ENCODE data around the gene RAB6D. TPM values are rescaled to one million over a fixed set of nuclear protein-coding genes. Genes with fewer than 3 reads are reported as not detected.
"Not testable (repeated sequence)": the region's sequence is repeated elsewhere in the genome, so short reads cannot be mapped to it uniquely, and the experiment has no call there.

The RAB6D gene
- total RNA-seq, 1 donor from 2014 or later: not detected

DNA sequence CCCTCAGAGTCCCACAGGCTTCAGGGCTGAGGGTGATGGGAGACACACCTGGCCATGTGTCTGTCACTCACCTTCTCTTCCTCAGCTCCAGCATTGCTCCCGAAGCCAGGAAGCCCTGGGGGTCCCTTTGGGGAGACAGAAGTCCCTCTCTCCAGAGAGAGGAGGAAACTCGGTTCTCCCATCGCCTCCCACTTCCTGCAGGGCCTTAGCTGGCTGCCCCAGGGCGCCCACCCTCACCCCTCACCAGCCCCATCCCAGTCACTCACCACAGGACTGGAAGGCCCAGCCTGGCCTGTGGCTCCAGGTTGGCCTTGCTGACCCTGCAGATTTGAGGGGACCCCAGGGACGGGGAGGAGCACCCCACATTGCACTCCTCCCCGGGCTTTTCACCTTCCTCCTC is 2.7 kb upstream of the RAB6D start:
- no peak for DNase-seq (ENCODE audit: low read depth in 2 of 2)

DNA sequence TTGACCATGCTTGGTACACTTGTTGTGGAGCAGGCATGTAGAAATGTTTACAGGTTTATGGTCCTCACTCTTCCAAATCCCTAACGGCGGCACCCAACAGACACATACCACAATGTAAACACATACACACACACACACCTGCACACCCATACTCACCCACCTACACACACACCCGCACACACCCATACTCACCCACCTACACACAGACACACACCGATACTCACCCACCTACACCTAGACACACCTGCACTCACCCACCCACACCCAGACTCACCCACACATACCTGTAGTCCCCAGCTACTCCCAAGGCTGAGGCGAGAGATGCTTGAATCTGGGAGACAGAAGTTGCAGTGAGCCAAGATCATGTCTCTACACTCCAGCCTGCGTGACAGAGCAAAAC is 1.5 kb upstream of the RAB6D start:
- DNase-seq (ENCODE audit: low read depth in 2 of 2): no peak

DNA sequence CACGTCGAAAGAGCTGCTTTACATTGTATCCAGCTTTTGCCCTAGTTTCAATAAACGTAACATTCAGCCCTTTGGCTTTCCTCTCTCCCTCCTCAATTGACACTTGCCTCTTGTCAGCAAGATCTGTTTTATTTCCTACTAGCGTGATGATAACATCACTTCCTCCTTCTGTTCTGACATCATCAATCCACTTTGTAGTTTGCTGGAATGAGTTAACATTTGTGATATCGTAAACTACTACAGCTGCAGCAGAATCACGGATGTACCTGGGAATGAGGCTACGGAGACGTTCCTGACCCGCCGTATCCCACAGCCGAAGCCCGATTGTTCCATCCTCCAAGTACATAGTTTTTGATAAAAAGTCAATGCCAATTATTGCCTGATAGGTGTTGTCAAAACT is 755 bp downstream of the RAB6D start:
- not testable (repeated sequence) for DNase-seq (ENCODE audit: low read depth in 2 of 2)

DNA sequence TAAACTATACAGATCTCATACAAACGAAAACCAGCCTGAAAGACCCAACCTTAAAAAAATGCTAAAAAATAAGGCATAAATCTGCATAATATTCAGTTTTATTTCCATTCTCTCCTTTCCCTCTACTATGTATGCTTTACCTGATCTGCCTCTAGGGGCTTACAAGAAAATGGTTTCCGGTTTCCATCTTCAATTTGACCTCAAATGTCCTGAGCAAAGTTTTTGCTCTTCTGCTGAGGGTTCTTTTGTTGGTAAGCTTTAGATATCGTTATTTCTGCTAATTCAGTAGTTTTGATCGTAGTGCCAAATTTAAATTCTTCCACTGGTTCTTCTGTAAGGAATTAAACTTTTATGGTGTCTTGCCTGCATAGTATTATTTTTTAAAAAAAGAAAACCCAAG is 2.2 kb downstream of the RAB6D start:
- DNase-seq (ENCODE audit: low read depth in 2 of 2): not testable (repeated sequence)

DNA sequence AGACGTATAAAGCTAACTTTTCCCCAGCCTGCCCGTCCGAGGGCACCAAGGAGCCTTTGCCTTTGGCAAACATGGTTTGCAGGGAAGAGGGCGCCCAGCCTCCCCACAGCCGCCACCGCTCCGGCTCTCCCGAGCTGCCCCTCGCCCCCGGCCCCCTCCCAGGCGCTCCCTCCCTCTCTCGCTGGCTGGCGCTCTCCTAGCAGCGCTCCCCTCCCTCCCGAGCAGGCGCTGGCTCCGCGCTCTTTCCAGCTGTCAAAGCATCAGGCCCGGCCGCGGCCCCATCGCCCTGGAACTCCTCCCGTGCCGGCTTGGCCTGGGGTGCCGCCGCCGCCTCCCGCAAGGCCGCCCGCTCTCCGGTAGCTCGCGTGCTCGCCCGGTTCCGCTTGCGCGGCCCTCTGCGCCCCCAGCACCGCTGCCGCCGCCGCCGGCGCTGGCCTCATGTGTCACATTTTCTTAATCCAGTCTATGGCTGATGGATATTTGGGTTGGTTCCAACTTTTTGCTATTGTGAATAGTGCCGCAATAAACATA is 10.7 kb downstream of the RAB6D start:
- DNase-seq (ENCODE audit: low read depth in 2 of 2): not testable (repeated sequence)

DNA sequence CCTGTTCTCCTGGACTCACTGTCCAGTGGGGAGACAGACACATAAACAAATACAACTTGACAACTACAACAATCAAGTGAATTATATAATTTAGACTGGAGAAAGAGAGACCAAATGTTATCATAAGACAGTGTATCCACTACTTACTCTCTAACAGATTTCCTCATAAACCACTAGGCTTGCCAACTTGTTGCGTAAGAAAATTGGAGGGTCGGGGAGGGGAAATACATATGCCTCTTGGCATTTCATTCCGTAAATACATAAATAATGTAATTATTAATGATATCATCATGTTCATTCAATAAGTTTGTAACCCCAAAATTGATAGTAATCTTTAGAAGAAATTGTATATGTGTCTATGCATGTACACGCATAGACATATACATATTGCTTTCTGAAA is 14.9 kb downstream of the RAB6D start:
- DNase-seq (ENCODE audit: low read depth in 2 of 2): no peak

DNA sequence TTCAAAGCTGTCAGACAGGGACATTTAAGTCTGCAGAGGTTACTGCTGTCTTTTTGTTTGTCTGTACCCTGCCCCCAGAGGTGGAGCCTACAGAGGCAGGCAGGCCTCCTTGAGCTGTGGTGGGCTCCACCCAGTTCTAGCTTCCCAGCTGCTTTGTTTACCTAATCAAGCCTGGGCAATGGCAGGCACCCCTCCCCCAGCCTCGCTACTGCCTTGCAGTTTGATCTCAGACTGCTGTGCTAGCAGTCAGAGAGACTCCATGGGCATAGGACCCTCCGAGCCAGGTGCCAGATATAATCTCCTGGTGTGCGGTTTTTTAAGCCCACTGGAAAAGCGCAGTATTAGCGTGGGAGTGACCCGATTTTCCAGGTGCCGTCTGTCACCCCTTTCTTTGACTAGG is 16.9 kb downstream of the RAB6D start:
- not testable (repeated sequence) for DNase-seq (ENCODE audit: low read depth in 2 of 2)

DNA sequence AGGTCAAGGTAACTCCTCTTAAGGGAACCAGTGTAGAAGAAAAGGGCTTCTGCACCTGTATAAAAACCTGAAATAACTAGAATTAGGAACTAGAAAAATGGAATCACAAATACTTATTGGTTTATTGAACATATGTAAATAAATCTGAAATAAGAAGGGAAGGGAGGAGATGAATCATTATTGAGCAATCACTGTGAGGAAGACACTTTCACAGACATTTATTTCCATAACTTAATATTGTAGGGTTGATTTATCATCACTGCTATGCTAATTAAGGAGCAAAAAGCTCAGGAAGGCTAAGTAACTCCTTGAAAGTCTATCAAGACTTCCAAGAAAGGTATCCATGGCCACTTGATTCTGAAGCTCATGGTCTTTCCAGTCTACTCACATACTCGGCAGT is 24.7 kb downstream of the RAB6D start:
- not testable (repeated sequence) for DNase-seq (ENCODE audit: low read depth in 2 of 2)

DNA sequence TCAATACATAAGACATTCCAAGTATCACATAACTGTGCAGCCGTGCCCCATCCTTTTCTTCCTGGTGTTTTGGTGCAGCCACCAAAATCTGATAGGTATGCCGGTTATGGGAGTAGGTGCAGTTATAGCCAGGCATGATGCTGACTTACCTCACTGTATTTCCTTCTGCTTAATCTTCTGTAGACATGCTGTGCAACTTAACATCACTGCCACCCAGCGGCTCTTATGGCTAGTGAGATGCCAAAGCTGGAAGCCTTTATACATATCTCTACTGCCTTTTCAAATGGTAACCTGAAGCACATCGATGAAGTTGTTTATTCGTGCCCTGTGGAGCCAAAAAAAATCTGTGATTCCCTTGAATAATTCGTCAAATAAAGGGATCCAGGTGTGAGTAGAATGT is 28.6 kb downstream of the RAB6D start:
- peak; percentile 41 to 67 for DNase-seq (ENCODE audit: low read depth in 2 of 2)

DNA sequence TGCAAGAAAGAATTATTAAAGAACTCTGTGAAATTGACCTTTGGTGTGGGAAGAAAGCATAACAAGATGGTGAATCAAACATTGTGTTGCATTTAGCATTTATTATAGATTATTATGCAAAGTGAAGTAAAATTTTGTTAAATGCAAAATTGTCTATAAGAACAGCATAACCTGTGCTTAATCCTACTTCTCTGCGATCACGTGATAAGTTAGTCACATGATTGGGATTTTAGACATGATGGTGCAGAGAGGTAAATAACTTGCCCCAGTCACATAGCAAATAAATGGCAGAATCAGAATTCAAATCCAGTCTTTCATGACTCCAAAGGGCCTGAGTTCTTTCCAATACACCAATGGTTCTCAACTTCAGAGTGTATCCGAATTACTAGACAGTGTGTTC is 31.3 kb downstream of the RAB6D start:
- not testable (repeated sequence) for DNase-seq (ENCODE audit: low read depth in 2 of 2)

DNA sequence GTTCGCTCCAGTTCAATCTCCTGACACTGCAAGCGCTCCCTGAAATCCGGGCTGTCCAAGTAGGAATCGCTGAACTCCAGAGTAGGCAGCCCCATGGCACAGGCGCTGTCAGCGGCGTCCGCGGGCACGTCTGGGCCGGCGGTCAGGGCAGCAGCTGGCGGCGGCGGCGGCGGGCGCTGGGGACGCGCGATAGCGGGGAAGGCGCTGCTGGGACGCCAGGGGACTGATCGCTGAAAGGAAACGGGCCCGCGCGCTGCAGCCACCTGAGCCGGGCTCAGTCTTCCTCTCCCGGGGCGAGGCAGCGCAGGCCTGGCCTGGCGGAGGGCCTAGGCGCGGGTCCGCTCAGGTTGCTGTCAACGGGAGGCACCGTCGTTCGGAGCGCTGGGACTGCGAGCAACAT is 33.0 kb downstream of the RAB6D start:
- DNase-seq (ENCODE audit: low read depth in 2 of 2): peak in 1 of 2 donors; percentile 12

DNA sequence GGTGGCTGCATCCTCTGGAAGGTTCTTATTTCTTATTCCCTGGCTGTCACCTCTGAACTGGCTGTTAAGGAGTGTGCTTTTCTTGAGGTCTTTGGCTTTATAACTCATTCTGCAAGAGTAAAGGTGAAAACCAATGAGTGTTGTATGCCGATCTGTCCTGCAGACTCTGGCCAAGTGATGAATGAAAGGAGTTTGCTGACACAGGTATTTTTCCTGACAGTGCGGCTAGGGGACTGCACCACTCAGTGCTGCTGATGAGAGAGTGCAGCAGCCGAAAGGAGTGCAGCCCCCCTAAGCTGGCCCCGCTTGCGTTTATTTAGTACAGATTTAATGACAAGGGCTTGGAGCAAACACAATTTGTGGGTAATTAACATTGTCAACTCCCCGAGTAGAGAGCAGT is 41.8 kb downstream of the RAB6D start:
- DNase-seq (ENCODE audit: low read depth in 2 of 2): no peak

DNA sequence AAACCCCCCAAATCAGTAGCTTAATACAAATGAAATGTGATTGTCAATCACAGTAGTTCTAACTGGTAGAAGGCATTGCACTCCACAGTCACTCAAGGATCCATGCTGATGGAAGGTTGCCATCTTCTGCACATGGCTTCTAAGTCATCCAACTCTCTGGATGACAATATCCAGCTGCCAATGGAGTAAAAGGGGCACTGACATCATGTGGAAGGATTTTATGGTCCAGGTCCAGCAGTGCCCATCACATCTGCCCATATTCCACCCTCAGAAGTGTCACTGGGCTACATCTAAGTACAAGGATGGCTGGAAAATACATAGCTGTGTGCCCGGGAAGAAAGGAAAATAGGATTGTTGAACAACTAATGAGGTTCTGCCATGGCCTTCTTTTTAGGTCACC is 42.6 kb downstream of the RAB6D start:
- not testable (repeated sequence) for DNase-seq (ENCODE audit: low read depth in 2 of 2)

DNA sequence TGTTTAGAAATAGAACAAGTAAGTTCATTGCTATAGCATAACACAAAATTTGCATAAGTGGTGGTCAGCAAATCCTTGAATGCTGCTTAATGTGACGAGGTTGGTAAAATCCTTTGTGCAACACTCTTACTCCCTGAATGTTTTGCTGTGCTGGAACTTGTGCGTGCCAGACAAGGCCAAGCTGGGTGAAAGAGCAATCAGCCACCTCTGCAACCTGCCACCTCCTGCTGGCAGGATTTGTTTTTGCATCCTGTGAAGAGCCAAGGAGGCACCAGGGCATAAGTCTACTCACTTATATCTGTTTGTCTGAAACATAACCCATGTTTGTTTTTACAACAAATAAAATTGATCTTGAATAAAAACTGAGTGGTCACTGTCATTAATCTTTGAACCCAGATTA is 53.0 kb downstream of the RAB6D start:
- peak in 1 of 2 donors; percentile 0 for DNase-seq (ENCODE audit: low read depth in 2 of 2)

Other genes with a start within 250 kb of the RAB6D start
- 0.25 and 0.26 TPM in 2 replicates for gene POTEE, start 154.6 kb downstream of the RAB6D start, total RNA-seq
- not detected in 2 replicates for gene TUBA3D, start 112.0 kb upstream of the RAB6D start, total RNA-seq
- 82.2 and 82.3 TPM in 2 replicates for gene MZT2A, start 128.2 kb upstream of the RAB6D start, total RNA-seq
- 2.2 and 2.5 TPM in 2 replicates for gene CCDC74A, start 163.7 kb upstream of the RAB6D start, total RNA-seq